ENCODE results near the gene TNN.

TNN gene

GRCh38 chr1:175146529-175147213 lies 79.0 kb downstream of the TNN start:
- TF ChIP-seq EZH2phosphoT487 (IDR thresholded peaks at IDR 0.05; ENCODE audit: borderline replicate concordance): no peak
- TF ChIP-seq CTCF (conservative IDR thresholded peaks at IDR 0.05; ENCODE audit: low read length): peak; percentile 85
- H3K79me2 ChIP-seq (ENCODE audit: insufficient read depth, low read length): no peaks in the 10 kb centered on the region
- no peaks in the 10 kb centered on the region for H3K36me3 ChIP-seq (ENCODE audit: insufficient read depth, low read length)
- peak overlapping the region; percentile 22; the same call in 1 of the 2 replicates for H2AFZ ChIP-seq (ENCODE audit: low read length)
- H3K27me3 ChIP-seq (ENCODE audit: insufficient read depth, low read length, poor library complexity, severe bottlenecking): no peaks in the 10 kb centered on the region
- H4K20me1 ChIP-seq (ENCODE audit: insufficient read depth, low read length, poor library complexity, severe bottlenecking): no peaks in the 10 kb centered on the region
- no peaks in the 10 kb centered on the region for H3K9me2 ChIP-seq (replicated peaks; ENCODE audit: low read depth, low read length)
- no peak overlapping the region for H3K9ac ChIP-seq (ENCODE audit: low read depth, low read length, poor library complexity, severe bottlenecking)
- no peaks in the 10 kb centered on the region for H3F3A ChIP-seq (ENCODE audit: low read depth)
- no peaks in the 10 kb centered on the region for H3K4me1 ChIP-seq (ENCODE audit: insufficient read depth, low read length, poor library complexity, severe bottlenecking)
- H3K9me3 ChIP-seq (ENCODE audit: insufficient read depth, low read depth, low read length): no peaks in the 10 kb centered on the region
- peak overlapping the region; percentile 34 for H3K4me2 ChIP-seq (ENCODE audit: low read depth, low read length, poor library complexity, severe bottlenecking)
- no peak overlapping the region for H3K4me3 ChIP-seq (ENCODE audit: low read length, poor library complexity, severe bottlenecking)

GRCh38 chr1:175147569-175147968 lies 79.9 kb downstream of the TNN start:
- Histone ChIP-seq H3F3A (ENCODE audit: low read depth) (no peaks in the 10 kb centered on the region), H3K9ac (ENCODE audit: low read depth, low read length, poor library complexity, severe bottlenecking) (no peak overlapping the region), H4K20me1 (ENCODE audit: insufficient read depth, low read length, poor library complexity, severe bottlenecking) (no peaks in the 10 kb centered on the region), H3K27me3 (ENCODE audit: insufficient read depth, low read length, poor library complexity, severe bottlenecking) (no peaks in the 10 kb centered on the region), H3K79me2 (ENCODE audit: insufficient read depth, low read length) (no peaks in the 10 kb centered on the region), H3K36me3 (ENCODE audit: insufficient read depth, low read length) (no peaks in the 10 kb centered on the region), H3K4me3 (ENCODE audit: low read length, poor library complexity, severe bottlenecking) (no peak overlapping the region), H3K4me2 (ENCODE audit: low read depth, low read length, poor library complexity, severe bottlenecking) (no peak overlapping the region), H3K9me3 (ENCODE audit: insufficient read depth, low read depth, low read length) (no peaks in the 10 kb centered on the region), H3K4me1 (ENCODE audit: insufficient read depth, low read length, poor library complexity, severe bottlenecking) (no peaks in the 10 kb centered on the region), H2AFZ (ENCODE audit: low read length) (no peak overlapping the region), H3K9me2 (replicated peaks; ENCODE audit: low read depth, low read length) (no peaks in the 10 kb centered on the region)
- TF ChIP-seq EZH2phosphoT487 (IDR thresholded peaks at IDR 0.05; ENCODE audit: borderline replicate concordance) (no peak), CTCF (conservative IDR thresholded peaks at IDR 0.05; ENCODE audit: low read length) (no peak)

- no peaks in the 10 kb centered on the region for H3K79me2 ChIP-seq (ENCODE audit: insufficient read depth, low read length)
- TF ChIP-seq EZH2phosphoT487 (IDR thresholded peaks at IDR 0.05; ENCODE audit: borderline replicate concordance) (no peak), CTCF (conservative IDR thresholded peaks at IDR 0.05; ENCODE audit: low read length) (no peak)
- H3K9ac ChIP-seq (ENCODE audit: low read depth, low read length, poor library complexity, severe bottlenecking): no peak overlapping the region
Observed at GRCh38 chr1:175148068-175148467, 80.4 kb downstream of the TNN start.

More at GRCh38 chr1:175148068-175148467, 80.4 kb downstream of the TNN start:
- H3K4me2 ChIP-seq (ENCODE audit: low read depth, low read length, poor library complexity, severe bottlenecking): no peak overlapping the region
- no peaks in the 10 kb centered on the region for H4K20me1 ChIP-seq (ENCODE audit: insufficient read depth, low read length, poor library complexity, severe bottlenecking)
- no peaks in the 10 kb centered on the region for H3K27me3 ChIP-seq (ENCODE audit: insufficient read depth, low read length, poor library complexity, severe bottlenecking)
- no peaks in the 10 kb centered on the region for H3K9me3 ChIP-seq (ENCODE audit: insufficient read depth, low read depth, low read length)
- no peaks in the 10 kb centered on the region for H3K9me2 ChIP-seq (replicated peaks; ENCODE audit: low read depth, low read length)
- H2AFZ ChIP-seq (ENCODE audit: low read length): no peak overlapping the region
- H3F3A ChIP-seq (ENCODE audit: low read depth): no peaks in the 10 kb centered on the region
- no peaks in the 10 kb centered on the region for H3K36me3 ChIP-seq (ENCODE audit: insufficient read depth, low read length)
- H3K4me1 ChIP-seq (ENCODE audit: insufficient read depth, low read length, poor library complexity, severe bottlenecking): no peaks in the 10 kb centered on the region
- H3K4me3 ChIP-seq (ENCODE audit: low read length, poor library complexity, severe bottlenecking): no peak overlapping the region
